Hematopoietic multipotent progenitor cell treated with erythropoietin and hydrocortisone succinate and interleukin-3 and kit ligand, for 15 days (in vitro differentiated cells): ENCODE data around the gene SEC23IP.
A peak's percentile ranks its signal among the peaks of the same experiment; 100 is the strongest.
"Not testable (repeated sequence)": the region's sequence is repeated elsewhere in the genome, so short reads cannot be mapped to it uniquely, and the experiment has no call there.

ENCODE experiments used
- DNase-seq: peaks from one replicate; pipeline ENCODE4 v3.0.0-alpha.2; 2015; ENCODE audit warnings: low spot score

The SEC23IP gene

DNA sequence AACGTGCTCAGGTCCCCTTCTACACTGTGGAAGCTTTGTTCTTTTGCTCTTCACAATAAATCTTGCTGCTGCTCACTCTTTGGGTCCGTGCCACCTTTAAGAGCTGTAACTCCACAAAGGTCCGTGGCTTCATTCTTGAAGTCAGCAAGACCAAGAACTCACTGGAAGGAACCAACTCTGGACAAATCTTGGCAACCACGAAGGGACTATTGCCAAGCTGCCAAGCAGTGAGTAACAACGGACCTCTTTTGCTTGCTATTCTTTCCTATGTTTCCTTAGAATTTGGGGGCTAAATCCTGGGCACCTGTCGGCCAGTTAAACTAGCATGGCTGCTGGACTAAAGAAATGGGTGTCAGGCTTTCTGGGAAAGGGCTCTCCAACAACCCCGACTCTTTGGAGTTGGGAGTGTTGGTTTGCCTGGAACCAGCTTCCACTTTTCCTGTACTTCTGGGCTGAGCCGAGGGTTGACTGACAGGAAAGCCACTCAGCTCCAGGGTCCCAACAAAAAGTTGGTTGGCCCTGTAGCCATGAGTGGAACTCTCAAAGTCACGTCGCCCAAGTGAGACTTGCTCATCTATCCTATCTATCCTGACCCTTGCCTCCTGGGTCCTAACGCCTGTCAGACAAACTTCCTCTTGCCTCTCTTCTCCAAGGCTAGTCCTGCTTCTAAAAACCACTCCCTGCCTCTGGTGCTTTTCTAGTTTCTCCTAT lies 8.5 kb upstream of the SEC23IP start:
- not testable (repeated sequence) for DNase-seq

DNA sequence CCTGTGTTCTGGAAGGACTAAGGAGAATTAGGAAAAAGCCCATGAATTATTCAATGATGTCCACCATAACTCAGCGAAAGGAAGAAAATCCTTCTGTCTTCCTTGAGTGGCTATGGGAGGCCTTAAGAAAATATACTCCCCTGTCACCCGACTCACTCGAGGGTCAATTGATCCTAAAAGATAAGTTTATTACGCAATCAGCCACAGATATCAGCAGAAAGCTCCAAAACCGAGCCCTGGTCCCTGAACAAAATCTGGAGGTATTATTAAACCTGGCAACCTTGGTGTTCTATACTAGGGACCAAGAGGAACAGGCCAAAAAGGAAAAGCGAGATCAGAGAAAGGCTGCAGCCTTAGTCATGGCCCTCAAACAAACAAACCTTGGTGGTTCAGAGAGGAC lies 6.5 kb upstream of the SEC23IP start:
- not testable (repeated sequence) for DNase-seq

DNA sequence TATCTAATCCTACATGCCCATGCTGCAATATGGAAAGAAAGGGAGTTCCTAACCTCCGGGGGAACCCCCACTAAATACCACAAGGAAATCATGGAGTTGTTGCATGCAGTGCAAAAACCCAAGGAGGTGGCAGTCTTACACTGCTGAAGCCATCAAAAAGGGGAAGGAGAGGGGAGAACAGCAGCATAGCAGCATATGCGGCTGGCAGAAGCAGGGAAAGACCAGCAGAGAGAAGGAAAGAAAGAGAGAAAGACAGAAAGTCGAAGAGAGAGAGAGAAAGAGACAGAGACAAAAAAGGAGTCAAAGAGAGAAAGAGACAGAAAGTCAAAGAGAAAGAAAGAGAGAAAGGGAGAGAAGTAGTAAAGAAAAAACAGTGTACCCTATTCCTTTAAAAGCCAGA lies 3.8 kb upstream of the SEC23IP start:
- not testable (repeated sequence) for DNase-seq

DNA sequence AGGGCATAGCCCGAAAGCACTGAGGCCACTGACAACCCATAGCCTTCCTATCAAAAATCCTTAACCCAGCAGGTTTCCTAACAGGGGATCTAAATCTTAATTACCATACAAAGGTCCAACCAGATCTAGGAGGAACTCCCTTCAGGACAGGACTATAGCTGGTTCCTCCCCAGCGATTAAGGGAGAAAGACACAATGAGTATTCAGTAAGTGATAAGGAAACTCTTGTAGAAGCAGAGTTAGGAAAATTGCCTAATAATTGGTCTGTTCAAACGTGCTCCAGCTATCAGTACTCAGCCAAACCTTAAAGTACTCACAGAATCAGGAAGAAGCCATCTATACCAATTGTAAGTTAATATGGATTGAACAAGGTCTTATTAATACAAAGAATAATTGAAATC lies 3.3 kb upstream of the SEC23IP start:
- not testable (repeated sequence) for DNase-seq

DNA sequence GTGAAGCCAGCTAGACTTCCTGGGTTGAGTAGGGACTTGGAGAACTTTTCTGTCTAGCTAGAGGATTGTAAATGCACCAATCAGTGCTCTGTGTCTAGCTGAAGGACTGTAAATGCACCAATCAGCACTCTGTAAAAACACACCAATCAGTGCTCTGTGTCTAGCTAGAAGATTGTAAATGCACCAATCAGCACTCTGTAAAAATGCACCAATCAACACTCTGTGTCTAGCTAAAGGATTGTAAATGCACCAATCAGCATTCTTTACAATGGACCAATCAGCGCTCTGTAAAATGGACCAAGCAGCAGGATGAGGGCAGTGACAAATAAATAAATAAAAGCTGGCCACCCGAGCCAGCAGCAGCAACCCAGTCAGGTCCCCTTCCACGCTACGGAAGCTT lies 2.2 kb upstream of the SEC23IP start:
- not testable (repeated sequence) for DNase-seq

DNA sequence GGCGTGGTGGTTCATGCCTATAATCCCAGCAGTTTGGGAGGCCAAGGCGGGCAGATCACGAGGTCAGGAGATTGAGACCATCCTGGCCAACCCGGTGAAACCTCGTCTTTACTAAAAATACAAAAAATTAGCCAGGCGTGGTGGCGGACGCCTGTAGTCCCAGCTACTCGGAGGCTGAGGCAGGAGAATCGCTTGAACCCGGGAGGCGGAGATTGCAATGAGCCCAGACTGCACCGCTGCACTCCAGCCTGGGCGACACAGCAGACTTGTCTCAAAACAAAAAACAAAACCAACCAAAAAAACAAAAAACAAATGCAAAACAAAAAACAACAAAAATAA lies 712 bp upstream of the SEC23IP start:
- DNase-seq, result not testable (repeated sequence)

DNA sequence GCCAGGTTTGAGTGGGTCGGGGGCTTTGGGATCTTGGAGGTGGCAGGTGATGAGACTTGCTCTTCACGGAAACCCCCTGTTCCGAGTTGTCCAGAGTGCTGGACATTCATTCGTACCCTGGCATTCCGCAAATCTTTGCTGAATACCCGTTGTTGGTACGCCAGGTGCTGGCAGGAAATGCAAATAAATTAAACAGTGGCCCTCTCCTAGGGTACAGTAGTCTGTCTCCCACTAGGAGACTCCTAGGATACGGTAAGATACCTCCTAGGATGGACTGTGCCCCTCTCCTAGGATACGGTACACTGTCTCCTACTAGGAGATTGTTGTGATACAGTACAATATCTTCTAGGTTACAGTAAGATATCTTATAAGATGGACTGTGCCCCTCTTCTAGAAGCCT lies 544 bp downstream of the SEC23IP start:
- DNase-seq, result no peak

DNA sequence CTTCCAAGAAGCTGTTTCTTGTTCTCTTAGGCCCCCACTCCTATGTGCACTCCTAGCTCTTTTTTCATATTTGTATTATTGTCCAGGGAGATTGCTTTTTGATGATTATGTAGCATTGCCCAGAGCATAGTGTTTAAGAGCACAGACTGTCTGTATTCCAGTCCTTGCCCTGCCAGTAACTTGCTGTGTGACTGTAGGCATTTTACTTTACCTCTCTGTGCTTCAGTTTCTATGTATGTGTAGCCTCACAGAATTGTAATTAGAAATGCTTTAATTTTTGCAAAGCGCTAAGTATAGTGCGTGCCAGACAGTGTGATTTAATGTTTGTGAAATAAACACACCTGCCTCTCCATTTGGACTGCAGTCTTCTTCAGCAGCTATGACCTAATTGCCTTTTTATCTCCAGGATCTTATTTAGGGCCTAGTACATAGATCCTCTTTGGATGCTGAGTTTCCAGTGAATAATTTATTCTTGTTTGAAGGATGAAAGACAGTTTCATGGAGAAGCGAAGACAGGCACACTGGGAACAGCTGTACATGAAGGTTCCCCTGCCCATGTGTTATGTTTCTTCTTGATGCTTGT lies 1.4 kb downstream of the SEC23IP start:
- no peak for DNase-seq

DNA sequence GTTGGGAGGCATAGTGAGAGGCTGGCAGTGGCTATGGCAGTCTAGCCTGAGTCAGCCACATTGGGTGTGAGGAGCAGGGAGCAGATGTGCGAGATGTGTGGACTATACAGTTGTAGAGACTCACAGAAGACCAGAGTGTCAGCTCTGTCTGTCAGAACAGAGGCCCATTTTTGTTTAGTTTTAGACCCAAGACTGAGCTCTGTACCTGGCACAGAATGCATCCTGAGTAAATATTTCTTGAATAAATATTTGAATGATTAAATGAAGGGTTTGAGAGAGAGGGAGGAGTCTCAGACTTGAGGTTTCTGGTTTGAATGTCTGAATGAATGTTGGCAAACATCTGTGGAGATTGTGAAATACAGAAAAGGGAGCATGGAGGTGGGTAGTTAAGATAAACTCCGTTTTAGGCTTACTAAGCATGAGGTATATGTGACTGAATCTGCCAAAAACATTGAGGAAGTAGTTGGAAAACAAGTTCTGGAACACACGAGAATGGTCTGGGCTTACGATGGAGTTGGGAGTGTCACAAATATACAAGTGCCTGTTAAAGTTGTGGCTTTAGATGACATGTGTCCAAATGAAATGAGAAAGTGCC lies 3.6 kb downstream of the SEC23IP start:
- peak; percentile 51 for DNase-seq

DNA sequence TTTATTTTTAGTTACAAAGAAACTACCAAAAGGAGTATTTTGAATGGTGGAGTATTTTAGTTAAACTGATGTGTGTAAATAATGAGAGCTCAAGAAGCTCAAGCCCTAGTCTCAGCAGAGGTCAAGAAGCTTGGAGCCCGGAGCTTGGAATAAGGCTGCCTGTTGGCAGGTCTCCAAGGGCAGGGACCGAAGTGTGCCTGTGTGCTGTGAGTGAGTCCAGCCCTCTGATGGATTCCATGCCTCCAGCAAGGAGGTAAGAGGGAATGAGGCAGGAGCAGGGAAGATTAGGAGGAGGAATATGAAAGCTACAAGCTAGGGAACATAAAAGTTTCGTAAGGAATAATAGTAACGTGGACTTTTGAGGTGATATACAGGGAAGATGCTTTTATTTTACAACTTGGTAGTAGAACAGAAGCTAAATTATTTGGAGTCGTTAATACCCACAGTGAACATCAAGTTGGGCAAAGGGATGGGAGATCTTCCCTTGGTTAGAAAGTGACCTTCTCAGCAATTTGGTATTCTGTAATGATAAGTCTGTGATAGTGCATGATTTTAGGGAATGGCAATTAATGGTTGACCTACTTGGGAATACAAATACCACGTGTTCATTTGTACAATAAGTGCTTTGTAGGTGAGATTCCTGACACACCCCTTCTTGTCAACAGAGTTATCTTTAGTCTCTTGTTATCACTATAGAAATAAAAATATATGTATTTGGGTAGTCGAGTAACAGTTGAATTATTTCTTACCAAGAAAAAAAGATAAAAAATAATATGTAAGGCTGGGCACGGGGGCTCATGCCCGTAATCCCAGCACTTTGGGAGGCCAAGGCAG lies 4.6 kb downstream of the SEC23IP start:
- no peak for DNase-seq

DNA sequence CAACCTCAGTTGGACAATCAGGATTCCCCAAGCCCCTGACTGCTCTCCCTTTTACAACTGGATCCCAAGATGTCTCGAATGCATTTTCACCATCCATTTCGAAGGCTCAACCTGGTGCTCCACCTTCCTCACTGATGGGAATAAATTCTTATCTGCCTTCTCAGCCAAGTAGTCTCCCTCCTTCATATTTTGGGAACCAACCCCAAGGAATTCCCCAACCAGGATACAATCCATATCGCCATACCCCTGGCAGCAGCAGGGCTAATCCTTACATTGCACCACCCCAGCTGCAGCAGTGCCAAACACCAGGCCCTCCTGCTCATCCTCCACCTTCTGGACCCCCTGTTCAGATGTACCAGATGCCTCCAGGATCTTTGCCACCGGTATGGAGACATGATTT lies 6.0 kb downstream of the SEC23IP start:
- DNase-seq, result no peak

DNA sequence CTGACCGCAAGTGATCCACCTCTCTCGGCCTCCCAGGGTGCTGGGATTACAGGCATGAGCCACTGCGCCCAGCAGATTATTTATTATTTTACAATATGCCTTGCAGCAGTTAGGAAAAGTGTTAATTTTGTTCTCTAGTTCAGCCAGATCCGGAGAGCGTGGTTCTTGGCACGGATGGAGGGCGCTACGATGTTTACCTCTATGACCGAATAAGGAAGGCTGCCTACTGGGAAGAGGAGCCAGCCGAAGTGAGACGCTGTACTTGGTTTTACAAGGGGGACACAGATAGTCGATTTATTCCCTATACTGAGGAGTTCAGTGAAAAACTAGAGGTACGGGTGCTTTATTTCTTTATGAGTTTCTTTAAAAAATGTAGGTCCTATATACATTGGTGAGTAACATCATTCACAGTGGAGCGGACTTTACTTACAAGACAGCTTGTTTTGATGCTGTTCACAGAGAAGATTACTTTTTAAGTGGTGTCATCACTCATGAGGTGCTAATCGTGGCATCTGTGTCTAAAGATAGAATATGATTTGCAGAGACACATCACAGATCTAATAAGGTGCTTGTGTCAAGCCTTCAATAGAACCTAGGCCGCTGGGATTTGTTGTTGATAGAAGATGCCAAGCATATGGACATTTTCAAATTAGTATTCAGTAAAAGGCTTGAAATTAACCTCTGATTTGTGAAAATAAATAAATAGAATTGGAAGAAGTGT lies 11.6 kb downstream of the SEC23IP start:
- DNase-seq, result no peak

DNA sequence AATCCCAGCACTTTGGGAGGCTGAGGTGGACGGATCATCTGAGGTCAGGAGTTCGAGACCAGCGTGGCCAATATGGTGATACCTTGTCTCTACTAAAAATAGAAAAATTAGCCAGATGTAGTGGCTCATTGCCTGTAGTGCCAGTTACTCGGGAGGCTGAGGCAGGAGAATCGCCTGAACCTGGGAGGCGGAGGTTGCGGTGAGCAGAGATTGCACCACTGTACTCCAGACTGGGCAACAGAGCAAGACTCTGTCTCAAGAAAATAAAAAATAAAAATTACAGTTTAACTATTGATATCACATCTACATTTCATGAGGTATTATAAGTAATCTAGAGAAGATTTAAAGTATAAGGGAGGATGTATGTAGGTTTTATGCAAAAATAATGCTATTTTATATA lies 15.2 kb downstream of the SEC23IP start:
- not testable (repeated sequence) for DNase-seq

DNA sequence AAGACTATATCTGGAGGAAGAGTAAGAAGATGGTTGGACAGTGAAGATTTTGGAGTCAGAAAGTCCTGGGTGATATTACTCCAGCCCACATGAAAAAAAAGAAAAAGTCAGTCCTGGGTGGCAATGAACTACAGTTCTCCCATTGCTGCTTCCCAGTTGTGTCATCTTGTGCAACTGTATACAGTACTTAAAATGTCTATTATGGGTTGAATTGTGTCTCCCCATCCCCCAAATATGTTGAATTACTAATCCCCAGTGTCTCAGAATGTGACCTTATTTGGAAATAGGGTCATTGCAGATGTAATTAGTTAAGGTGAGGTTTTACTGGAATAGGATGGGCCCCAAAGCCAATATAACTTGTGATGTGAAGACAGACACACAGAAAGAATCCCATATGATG lies 15.6 kb downstream of the SEC23IP start:
- no peak for DNase-seq

DNA sequence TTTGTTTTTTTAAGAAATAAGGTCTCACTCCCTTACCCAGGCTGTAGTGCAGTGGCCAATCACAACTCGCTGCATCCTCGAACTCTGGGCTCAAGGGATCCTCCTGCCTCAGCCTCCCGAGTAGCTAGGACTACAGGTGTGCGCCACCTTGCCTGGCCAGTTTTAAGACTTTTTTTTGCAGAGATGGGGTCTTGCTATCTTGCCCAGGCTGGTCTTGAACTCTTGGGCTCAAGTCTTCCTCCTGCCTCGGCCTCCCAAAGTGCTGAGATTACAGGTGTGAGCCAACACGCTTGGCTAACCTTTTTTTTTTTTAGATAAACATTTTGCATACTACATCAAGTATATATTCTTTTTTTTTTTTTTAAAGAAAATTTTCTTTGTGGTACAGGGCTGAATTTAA lies 18.2 kb downstream of the SEC23IP start:
- no peak for DNase-seq

DNA sequence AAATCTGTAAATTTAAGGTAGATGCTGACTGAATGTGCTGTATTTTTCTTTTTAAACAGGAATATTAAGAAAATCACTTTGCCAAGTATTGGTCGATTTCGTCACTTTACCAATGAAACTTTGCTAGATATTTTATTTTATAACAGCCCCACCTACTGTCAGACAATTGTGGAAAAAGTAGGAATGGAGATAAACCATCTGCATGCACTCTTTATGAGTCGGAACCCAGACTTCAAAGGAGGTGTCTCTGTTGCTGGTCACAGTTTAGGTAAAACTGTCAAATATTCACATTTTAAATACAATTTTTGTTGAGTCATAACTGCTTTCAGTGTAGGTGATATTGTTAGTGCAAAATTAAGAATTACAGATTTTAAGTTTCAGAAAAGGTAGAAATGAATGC lies 25.2 kb downstream of the SEC23IP start:
- DNase-seq, result no peak

DNA sequence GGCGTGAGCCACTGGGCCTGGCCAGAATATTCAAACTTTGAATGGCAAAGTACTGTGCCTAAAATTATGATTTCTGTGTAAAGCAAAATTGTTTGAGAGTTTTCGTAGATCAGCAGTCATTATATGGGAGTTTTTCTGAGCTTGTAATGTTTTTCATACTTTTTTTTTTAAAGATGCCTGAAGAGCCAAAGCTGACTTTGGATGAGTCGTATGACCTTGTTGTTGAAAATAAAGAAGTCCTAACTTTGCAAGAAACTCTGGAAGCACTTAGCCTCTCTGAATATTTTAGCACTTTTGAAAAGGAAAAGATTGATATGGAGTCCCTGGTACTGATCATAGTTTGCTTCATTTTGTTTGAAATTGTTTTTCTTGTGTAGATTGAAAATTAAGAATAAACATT lies 26.7 kb downstream of the SEC23IP start:
- no peak for DNase-seq

DNA sequence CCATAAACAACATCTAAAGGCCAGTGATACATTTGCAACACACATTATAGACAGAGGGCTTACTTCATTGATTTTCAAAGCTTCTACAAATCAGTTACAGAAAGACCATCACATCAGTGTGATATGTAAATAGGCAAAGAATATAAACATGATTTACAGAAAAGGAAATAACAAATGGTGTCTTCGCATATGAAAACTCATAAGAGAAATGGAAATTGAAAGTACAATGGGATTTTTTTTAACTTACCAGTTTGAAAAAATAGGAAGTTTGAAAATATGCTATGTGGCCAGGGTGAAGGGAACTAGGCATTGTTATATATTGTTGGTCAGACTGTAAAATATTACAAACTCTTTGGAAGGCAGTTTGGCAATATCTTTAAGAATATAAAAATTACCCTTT lies 27.3 kb downstream of the SEC23IP start:
- DNase-seq, result no peak

DNA sequence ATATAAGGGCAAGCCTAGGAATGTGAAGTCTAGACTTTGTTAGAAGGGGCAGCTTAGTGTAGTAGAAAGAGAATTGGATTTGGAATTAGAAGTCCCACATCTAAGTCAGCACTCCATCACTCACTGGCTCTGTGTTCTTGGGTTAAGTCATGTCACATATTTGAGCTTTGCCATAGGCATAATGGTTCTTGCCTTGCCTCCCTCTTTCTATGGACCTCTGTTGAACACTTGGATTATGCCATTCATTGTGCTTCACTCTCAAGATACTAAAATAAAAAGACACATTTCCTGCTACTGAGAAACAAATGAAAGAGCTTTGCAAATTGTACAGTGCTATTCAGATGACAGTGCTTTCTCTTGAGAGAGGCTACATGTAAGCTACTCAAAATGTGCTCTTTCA lies 35.9 kb downstream of the SEC23IP start:
- DNase-seq, result no peak

DNA sequence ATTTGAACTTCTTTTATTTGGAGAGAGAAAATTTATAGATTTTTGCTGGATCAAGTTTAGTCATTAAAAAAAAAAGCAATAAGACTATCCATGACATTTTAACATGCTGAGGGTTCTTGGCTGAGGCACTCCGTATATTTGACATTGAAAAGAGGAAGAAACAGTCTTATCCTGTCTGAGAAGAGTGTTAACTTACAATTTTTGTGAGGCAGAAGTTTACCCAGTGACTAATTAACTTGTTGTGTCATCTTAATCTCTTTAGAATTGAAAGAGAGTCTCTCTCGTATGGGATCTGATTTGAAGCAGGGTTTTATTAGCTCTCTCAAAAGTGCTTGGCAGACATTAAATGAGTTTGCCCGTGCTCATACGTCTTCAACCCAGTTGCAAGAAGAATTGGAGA lies 39.3 kb downstream of the SEC23IP start:
- no peak for DNase-seq

DNA sequence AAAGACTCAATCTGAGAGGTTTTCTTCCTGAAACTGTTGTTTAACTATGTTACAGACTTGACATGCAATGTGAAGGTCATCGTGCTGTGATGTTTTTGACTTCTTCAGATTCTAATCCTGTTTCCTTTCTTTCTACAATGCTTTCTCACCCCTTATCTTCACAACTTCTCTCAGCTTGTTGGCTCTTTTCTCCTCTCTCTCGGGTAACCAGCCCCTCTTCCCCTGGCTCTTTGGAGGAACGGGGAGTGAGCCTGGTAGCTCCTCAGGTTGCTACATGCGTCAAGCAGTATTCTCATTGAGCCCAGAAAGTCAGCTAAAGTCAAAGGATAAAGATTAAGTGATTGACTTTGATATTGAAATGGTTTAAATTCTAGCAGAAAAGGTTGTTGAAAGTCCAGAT lies 40.1 kb downstream of the SEC23IP start:
- DNase-seq, result no peak

DNA sequence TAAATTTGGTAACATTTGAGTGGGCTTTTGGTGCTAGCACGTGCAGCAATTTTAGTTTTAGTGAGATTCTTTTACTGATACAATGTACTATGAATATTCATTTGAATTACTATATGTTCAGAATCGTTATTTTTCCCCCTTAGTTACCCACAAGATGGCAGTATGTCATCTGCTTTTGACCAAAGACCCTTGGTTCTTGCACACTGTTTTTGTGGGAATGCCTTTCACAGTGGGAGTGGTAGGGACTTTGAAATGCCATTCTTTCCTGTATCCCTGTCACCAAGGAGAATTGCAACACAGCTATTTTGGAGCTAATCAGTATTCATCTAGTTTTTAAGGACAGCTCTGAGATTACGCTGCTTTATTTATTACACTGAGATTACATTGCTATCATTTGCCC lies 40.6 kb downstream of the SEC23IP start:
- DNase-seq, result no peak
